Fibroblast of lung (primary cell): Measurements from ENCODE around the gene STYX.

Experiments
- EZH2 ChIP-seq: IDR thresholded peaks from 2 replicates; pipeline ENCODE4 v1.5.1; 2012; ENCODE audit warnings: low read length, control low read depth, mild to moderate bottlenecking; ENCODE audit errors: missing control alignments
- TF ChIP-seq, protein P1 (sequence below), 2 donors: IDR thresholded peaks in 1 of 2; conservative IDR thresholded peaks in 1 of 2; 1 replicate in 1 of 2; 2 replicates in 1 of 2; pipeline ENCODE4 v1.5.1; 2011 to 2012; ENCODE audit warnings: low read length in 2 of 2, control low read depth in 1 of 2, inconsistent platforms in 1 of 2, low read depth in 1 of 2, mild to moderate bottlenecking in 1 of 2

GRCh38 chr14:52793061-52793460 lies 63.1 kb downstream of the STYX start:
- TF ChIP-seq, protein P1, sequence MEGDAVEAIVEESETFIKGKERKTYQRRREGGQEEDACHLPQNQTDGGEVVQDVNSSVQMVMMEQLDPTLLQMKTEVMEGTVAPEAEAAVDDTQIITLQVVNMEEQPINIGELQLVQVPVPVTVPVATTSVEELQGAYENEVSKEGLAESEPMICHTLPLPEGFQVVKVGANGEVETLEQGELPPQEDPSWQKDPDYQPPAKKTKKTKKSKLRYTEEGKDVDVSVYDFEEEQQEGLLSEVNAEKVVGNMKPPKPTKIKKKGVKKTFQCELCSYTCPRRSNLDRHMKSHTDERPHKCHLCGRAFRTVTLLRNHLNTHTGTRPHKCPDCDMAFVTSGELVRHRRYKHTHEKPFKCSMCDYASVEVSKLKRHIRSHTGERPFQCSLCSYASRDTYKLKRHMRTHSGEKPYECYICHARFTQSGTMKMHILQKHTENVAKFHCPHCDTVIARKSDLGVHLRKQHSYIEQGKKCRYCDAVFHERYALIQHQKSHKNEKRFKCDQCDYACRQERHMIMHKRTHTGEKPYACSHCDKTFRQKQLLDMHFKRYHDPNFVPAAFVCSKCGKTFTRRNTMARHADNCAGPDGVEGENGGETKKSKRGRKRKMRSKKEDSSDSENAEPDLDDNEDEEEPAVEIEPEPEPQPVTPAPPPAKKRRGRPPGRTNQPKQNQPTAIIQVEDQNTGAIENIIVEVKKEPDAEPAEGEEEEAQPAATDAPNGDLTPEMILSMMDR (conservative IDR thresholded peaks at IDR 0.05 in 1 of 2, IDR thresholded peaks at IDR 0.05 in 1 of 2; ENCODE audit: low read depth in 1 of 2, low read length in 2 of 2), result no peak
- no peak for TF ChIP-seq EZH2
